Kidney epithelial cell (primary cell): Measurements from ENCODE around the gene CDRT4. TPM values are rescaled to one million over a fixed set of nuclear protein-coding genes. Genes with fewer than 3 reads are reported as not detected.

ENCODE experiments used
- DNase-seq: peaks from one replicate; pipeline ENCODE4 v3.0.0-alpha.2; 2010; ENCODE audit warnings: low read depth
- H3K27me3 ChIP-seq: 2 replicates; pipeline ENCODE4 v1.6.0; 2011; ENCODE audit warnings: low read length; ENCODE audit not compliant: control insufficient read depth, insufficient read depth
- H3K36me3 ChIP-seq: 2 replicates; pipeline ENCODE4 v1.5.1; 2011; ENCODE audit warnings: low read length; ENCODE audit not compliant: control insufficient read depth, insufficient read depth
- H3K4me3 ChIP-seq: 2 replicates; pipeline ENCODE4 v1.5.1; 2011; ENCODE audit warnings: low read depth, mild to moderate bottlenecking, control low read depth, low read length
- CTCF ChIP-seq: IDR thresholded peaks from 2 replicates; pipeline ENCODE4 v1.5.1; 2011; ENCODE audit warnings: mild to moderate bottlenecking, moderate library complexity, low read length, control low read depth, inconsistent platforms; ENCODE audit not compliant: insufficient read depth, poor library complexity, severe bottlenecking
- total RNA-seq: library from RNA; depleted of rRNA; stranded (reverse); fragments of >200 nt; gene quantifications from 2 replicates; pipeline ENCODE4 v1.2.3, GENCODE V29; 2015

CDRT4 gene
- total RNA-seq, 1 donor from 2014 or later, result 3.6 TPM

GRCh38 chr17:15512071-15512709, 44.8 kb upstream of the CDRT4 start:
- DNase-seq, result no peak
- Histone ChIP-seq H3K36me3 (peaks cover 2% of the 10 kb centered on the region), H3K27me3 (no peaks in the 10 kb centered on the region), H3K4me3 (no peak overlapping the region)
- no peak for TF ChIP-seq CTCF

- no peak overlapping the region for H3K4me3 ChIP-seq
- H3K27me3 ChIP-seq, result no peaks in the 10 kb centered on the region
- TF ChIP-seq CTCF, result no peak
- no peaks in the 10 kb centered on the region for H3K36me3 ChIP-seq
- no peak for DNase-seq
Measured at GRCh38 chr17:15511142-15511541, 43.7 kb upstream of the CDRT4 start.

- TF ChIP-seq CTCF, result no peak
- Histone ChIP-seq H3K4me3 (no peak overlapping the region), H3K36me3 (no peaks in the 10 kb centered on the region), H3K27me3 (no peaks in the 10 kb centered on the region)
- DNase-seq, result no peak
Measured at GRCh38 chr17:15510361-15510760, 42.9 kb upstream of the CDRT4 start.

- no peak for DNase-seq
- TF ChIP-seq CTCF, result no peak
- Histone ChIP-seq H3K27me3 (no peaks in the 10 kb centered on the region), H3K36me3 (no peaks in the 10 kb centered on the region), H3K4me3 (no peak overlapping the region)
Measured at GRCh38 chr17:15509095-15509494, 41.7 kb upstream of the CDRT4 start.

GRCh38 chr17:15508466-15508865, 41.0 kb upstream of the CDRT4 start:
- no peaks in the 10 kb centered on the region for H3K36me3 ChIP-seq
- H3K4me3 ChIP-seq, result no peak overlapping the region
- H3K27me3 ChIP-seq, result no peaks in the 10 kb centered on the region
- no peak for TF ChIP-seq CTCF
- DNase-seq, result no peak

GRCh38 chr17:15507896-15508295, 40.5 kb upstream of the CDRT4 start:
- no peaks in the 10 kb centered on the region for H3K27me3 ChIP-seq
- H3K4me3 ChIP-seq, result no peak overlapping the region
- DNase-seq, result no peak
- TF ChIP-seq CTCF, result no peak
- H3K36me3 ChIP-seq, result no peaks in the 10 kb centered on the region
